NCI-H69 (cell line): ENCODE data around the gene AGXT2.
A peak's percentile ranks its signal among the peaks of the same experiment; 100 is the strongest.

Source experiments
- DNase-seq: peaks from one replicate; lab custom pipeline; 2025; lab: John Stamatoyannopoulos, UW

The AGXT2 gene

DNA sequence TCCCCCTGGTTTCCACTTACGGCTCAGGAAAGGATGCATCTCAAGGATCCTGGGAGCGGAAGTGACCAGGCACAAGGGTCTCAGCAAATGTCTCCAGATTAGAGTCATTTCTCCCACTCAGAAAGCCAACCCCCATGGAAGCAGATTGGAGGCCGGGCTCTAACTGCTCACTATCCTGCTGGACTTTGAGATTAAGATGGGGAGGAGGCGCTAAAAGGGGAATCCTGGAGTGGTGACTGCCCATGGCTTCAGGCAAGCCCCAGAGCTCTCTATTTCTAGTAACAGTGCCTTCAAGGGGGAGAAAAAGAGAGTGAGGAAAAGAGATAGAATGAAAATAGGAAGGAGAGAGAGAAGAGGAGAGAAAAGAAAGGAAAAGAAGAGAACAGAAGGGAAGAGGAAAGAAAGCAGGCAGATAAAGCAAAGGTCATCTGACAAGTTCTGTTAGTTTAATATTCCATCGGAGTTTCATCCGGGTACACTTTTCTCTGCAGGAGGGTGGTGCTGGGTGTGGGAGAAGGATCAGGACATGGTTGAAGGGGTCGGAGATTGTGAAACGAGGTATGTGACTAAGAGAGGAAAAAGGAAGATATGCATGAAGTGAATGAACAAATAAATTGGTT, at the start of gene AGXT2:
Gene AGXT2, minus strand, starts transcription at position 165 of the 620 bp plus-strand sequence. Its CDS starts 57 bp downstream, at position 108.
- no peak for DNase-seq

DNA sequence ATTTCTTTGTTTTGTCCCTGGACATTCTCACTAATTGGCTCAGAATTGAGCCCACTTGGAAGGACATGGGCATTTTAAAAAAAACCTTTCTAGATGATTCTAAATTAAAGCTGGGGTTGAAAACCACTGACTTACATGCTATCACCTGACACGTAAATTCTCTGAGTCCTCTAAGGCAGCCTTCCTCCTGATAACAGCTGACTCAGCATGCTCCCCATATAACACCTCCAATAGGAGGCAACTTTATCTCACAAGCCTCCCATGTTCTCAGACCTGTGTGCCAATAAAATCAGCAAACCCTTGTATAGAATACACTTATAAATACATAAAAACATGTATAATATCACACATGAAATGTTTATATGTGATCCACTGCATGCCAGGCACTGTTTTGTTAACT, 49.2 kb upstream of the AGXT2 start:
- no peak for DNase-seq

DNA sequence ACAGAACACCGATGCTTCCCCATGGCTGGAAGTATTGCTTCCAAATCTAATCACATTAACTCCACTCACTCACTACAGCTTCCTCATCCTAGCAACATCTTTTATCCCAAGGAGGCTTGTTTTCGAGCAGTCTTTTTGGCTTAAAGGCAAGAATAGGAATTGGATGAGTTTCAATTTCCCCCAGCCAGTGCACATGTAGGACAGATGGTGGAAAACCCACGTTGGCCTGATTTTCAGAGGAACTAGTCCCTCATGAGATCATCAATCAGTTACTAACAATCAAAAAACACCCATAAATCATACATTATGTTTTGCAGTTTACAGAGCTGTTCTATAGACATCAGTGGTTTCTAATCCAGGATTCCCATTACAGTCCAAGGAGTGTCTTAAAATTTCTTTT, 48.5 kb upstream of the AGXT2 start:
- no peak for DNase-seq

DNA sequence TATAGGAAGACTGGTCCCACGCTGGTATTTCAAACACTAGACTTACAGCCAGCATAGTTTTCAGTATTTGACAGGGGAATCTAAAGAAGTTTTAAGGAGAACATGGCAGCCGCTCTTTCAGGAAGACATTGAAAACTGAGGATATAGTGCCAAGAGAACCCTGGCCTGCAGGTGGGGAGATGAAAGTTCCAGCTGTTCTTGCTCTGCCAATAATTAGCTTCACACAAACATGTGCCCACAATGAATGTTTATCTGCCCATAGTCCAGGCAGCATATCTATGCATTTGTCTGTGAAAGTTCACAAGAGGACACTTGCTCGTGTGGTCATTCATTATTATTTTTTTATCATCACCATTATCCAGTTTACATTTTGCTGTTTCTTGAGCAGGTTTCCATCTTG, 47.6 kb upstream of the AGXT2 start:
- no peak for DNase-seq

DNA sequence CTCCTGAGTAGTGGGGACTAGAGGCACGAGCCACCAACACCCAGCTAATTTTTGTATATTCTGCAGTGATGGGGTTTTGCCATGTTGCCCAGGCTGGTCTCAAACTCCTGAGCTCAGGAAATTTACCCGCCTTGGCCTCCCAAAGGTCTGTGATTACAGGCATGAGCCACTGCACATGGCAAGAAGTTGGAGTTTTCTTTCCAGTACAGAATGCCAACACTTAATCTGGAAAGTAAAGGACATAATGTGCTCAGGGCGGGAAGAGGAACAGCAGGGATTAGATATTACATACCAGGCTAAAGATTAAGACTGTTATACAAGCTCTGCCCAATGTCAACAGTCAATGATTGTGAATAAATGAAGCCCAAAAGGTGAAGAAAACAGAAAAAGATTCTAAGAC, 47.2 kb upstream of the AGXT2 start:
- no peak for DNase-seq

DNA sequence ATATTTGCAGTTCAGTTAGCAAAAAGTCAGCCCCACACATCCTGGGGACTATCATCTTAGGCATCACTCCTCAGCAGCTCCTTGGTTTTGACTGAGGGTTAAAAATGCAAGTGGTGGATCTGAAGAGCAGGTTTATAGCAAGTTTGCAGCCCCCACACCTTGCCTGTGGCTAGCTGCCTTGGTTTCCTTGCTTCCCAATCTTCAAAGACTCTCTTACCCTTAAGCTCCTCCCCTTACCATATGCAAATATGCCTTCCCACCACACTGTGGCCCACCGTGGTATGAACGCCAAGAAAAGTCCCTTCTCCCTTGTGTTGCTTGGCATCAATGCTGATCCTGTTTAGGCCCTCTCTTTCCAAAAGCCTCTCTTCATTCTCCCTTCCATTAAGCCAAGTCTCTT, 45.0 kb upstream of the AGXT2 start:
- no peak for DNase-seq

- no peak for DNase-seq
Measured at GRCh38 chr5:35091704-35092103, 44.0 kb upstream of the AGXT2 start.

GRCh38 chr5:35089334-35090314, 41.9 kb upstream of the AGXT2 start:
- DNase-seq = peak; percentile 65

GRCh38 chr5:35087991-35088390, 40.2 kb upstream of the AGXT2 start:
- DNase-seq = no peak

GRCh38 chr5:35083150-35083549, 35.4 kb upstream of the AGXT2 start:
- DNase-seq = no peak

DNA sequence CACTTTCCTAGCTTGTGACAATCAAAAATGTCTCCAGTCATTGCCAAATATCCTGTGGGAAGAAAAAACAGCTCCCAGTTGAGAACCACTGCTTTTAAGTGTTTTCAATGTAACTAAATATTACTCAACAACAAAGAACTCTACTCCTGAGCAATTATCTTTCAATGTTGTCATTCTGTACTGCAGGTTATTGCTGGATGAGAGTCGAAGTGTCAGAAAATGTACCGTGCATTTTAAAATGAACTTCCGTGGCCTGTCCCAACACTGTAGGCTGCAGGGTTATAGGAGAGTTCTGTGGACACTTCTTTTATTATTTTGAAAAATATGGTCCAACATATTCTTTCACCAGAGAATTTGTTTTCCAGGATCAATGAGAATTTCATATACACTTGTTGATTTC, 34.8 kb upstream of the AGXT2 start:
- no peak for DNase-seq

DNA sequence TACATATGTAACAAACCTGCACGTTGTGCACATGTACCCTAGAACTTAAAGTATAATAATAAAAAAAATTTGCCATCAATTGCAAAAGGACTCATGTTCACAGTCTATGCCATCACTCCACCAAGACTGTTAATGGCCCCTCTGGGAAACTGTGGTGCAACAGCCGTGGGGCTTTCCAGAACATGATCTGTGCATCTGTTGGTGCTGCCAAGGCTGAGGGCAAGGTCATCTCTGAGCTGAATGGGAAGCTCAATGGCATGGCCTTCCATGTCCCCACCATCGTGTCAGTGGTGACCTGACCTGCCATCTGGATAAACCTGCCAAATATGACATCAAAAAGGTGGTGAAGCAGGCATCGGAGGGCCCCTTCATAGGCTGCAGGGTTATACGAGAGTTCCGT, 33.4 kb upstream of the AGXT2 start:
- no peak for DNase-seq

- DNase-seq = no peak
Measured at GRCh38 chr5:35073160-35073559, 25.4 kb upstream of the AGXT2 start.

DNA sequence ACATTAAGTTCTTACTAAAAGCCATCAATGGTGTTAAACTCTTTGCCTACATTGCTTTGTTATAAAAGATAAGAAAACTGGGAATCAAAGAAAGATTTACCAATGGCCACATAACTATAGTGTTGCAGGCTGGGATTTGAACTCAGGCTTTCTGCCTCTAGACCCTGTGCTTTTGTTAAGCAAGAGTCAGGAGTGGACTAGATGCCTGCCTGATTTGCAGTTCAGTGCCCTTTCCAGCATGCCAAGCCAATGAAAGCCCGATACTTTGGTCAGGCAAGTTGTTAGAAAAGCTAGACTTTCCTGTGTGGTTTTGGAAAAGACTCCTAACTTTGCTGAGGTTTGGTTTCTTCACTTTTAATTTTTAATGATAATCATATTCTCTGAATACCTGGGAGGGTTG, 21.4 kb upstream of the AGXT2 start:
- no peak for DNase-seq

GRCh38 chr5:35067985-35068384, 20.2 kb upstream of the AGXT2 start:
- DNase-seq = no peak

- DNase-seq = no peak
Measured at GRCh38 chr5:35066260-35066795, 18.6 kb upstream of the AGXT2 start.

DNA sequence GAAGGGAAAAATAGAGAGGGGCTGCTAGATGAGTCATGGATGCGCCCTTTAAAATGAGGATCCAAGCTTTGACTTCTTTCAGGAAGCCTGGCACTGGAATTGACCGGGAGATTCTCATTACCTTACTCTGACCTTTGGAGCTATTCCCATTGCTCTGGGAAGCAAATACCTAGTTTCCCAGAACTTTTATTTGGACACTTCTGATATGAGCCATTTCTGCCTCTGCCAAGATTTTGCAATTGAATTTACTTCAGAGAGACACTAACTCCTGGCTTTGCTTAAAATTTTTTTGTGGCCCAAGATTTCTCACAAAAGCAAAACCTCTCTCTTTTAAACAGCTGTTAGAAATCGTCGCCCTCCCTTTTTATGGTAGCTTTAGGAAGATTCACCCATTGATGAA, 15.7 kb upstream of the AGXT2 start:
- no peak for DNase-seq

- DNase-seq = no peak
Measured at GRCh38 chr5:35061211-35061770, 13.5 kb upstream of the AGXT2 start.

- no peak for DNase-seq
Measured at GRCh38 chr5:35060236-35060635, 12.5 kb upstream of the AGXT2 start.

DNA sequence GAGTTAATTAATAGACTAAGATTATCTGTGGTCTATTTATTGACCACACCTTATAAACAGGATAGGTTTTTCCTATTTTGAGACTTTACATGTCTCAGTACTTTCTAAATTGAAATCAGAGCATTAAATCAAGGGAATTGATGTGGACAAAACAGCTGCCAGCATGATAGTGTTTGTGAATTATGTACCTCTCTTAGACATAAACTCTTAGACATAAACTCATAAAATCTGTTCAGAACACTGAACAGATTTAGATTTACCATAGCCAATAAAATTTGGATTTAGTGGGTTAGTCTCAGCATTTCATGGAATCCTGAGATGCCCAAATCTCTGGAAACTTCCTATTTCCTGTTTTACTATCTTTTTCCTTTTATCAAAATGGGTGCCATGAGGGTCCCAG, 11.5 kb upstream of the AGXT2 start:
- no peak for DNase-seq

- no peak for DNase-seq
Measured at GRCh38 chr5:35058374-35058788, 10.6 kb upstream of the AGXT2 start.

GRCh38 chr5:35056686-35057085, 8.9 kb upstream of the AGXT2 start:
- no peak for DNase-seq

GRCh38 chr5:35052838-35053237, 5.1 kb upstream of the AGXT2 start:
- no peak for DNase-seq
